ENCODE data around the gene FOSL2. TPM values are rescaled to one million over a fixed set of nuclear protein-coding genes. Genes with fewer than 3 reads are reported as not detected.

FOSL2 gene
- total and polyA plus RNA-seq, 4 experiments from 2014 or later: 4.7 to 6.7 (median 5.8) TPM

DNA sequence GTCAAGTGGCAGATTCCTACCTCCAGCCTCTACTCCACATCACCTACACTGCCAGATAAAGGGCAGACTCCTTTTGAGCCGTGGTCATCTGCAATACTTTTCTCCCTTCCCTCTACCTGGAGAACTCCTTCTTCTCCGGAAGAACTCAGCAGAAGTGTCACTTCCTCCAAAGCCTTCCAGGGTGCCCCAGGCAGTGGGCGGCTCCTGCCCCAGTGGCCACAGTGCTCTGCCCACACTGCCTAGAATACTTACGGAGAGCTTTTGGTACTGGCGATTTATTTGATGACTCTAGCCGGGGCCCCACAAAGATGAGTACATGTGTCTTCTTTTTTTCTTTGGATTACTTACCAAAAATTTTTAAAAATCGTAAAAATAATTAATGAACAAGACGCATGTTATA is 39.7 kb downstream of the FOSL2 start:
- DNase-seq: no peak
- Histone ChIP-seq H3K9me3 (ENCODE audit: control insufficient read depth in 1 of 2, low read length in 2 of 2) (no peaks in the 10 kb centered on the region), H3K36me3 (ENCODE audit: insufficient read depth, low read length) (no peaks in the 10 kb centered on the region), H3K4me3 (ENCODE audit: low read length in 2 of 2) (no peak overlapping the region), H3K4me1 (ENCODE audit: insufficient read depth, low read length) (peaks cover 8% of the 10 kb centered on the region), H3K27me3 (ENCODE audit: insufficient read depth, low read length) (no peaks in the 10 kb centered on the region), H3K27ac (ENCODE audit: low read depth, low read length) (no peak overlapping the region)
- ChIA-PET CTCF (ENCODE audit: partially characterized antibody) (no interaction called here), POLR2A (ENCODE audit: partially characterized antibody) (no interaction called here)
- intact Hi-C loops (cut with micrococcal nuclease): no loop called here
- Mint-ChIP-seq H3K4me1 (peaks cover 2 to 28% (median 16%) of the 10 kb centered on the region in 4 donors), H3K4me3 (no peak overlapping the region), H3K9me3 (peaks cover 0 to 5% (median 0%) of the 10 kb centered on the region in 8 donors), H3K36me3 (no peaks in the 10 kb centered on the region), H3K27ac (peak overlapping the region in 1 of 7 donors; percentile 29), H3K27me3 (peaks cover 0 to 3% of the 10 kb centered on the region in 2 donors)

DNA sequence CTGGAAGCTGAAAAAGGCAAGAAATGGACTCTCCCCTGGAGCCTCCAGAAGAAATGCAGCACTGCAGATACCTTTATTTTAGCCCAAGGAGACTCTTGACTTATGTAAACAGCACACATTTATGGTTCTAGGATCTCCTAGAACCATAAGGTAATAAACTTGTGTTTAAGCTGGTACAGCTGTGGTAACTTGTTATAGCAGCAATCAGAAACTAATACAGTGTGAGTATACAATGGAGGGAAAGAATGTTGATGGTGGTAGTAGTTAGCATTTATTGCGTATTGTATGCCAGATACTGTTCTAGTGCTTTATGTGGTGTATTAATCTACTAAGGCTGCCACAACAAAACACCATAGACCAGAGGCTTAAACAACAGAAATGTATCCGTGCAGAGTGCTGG is 40.6 kb downstream of the FOSL2 start:
- no peaks in the 10 kb centered on the region for H3K9me3 ChIP-seq (ENCODE audit: control insufficient read depth in 1 of 2, low read length in 2 of 2)
- CTCF ChIA-PET (ENCODE audit: partially characterized antibody): no interaction called here
- POLR2A ChIA-PET (ENCODE audit: partially characterized antibody): no interaction called here
- H3K27me3 ChIP-seq (ENCODE audit: insufficient read depth, low read length): no peaks in the 10 kb centered on the region
- peaks cover 0 to 5% (median 0%) of the 10 kb centered on the region in 8 donors for H3K9me3 Mint-ChIP-seq
- intact Hi-C loops (cut with micrococcal nuclease): no loop called here
- H3K27ac ChIP-seq (ENCODE audit: low read depth, low read length): no peak overlapping the region
- H3K4me3 ChIP-seq (ENCODE audit: low read length in 2 of 2): no peak overlapping the region
- H3K27ac Mint-ChIP-seq: no peak overlapping the region
- peaks cover 2 to 28% (median 16%) of the 10 kb centered on the region in 4 donors for H3K4me1 Mint-ChIP-seq
- no peak for DNase-seq
- no peaks in the 10 kb centered on the region for H3K36me3 Mint-ChIP-seq
- peaks cover 8% of the 10 kb centered on the region for H3K4me1 ChIP-seq (ENCODE audit: insufficient read depth, low read length)
- no peaks in the 10 kb centered on the region for H3K36me3 ChIP-seq (ENCODE audit: insufficient read depth, low read length)
- H3K27me3 Mint-ChIP-seq: peaks cover 0 to 3% of the 10 kb centered on the region in 2 donors
- no peak overlapping the region for H3K4me3 Mint-ChIP-seq

DNA sequence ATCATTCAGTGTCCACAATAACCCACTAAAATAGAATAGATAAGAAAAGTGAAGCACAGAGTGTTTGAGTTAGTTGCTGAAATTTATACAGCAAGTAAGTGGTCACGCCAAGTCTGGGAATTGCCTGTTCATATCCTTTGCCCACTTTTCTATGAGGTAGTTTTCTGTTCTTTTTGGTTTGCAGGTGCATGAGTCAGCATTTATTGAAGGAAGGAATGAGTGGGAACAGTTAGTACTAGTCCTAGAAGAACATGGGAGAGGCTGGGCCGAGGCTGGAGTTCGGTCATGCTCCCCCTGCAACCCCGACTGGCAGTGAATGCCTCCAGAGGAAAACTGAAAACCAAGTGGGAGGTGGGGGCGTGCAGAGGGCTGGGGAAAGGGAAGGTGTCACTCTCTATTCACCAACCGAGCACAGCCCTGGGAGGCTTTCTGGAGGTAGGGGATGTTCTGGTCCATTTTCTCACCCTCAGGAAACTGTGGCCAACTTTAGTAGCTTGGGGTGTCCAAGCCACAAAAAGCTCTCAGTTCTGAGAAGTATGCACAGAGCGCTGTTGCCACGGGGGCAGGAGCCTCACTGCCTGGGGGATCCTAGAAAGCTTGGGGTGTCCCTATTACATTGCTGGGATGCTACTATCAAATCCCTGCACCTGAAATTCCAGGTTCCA is 41.4 kb downstream of the FOSL2 start:
- no peak overlapping the region for H3K4me3 Mint-ChIP-seq
- H3K4me3 ChIP-seq (ENCODE audit: low read length in 2 of 2): no peak overlapping the region
- H3K9me3 ChIP-seq (ENCODE audit: control insufficient read depth in 1 of 2, low read length in 2 of 2): no peaks in the 10 kb centered on the region
- H3K27ac ChIP-seq (ENCODE audit: low read depth, low read length): no peak overlapping the region
- H3K9me3 Mint-ChIP-seq: peaks cover 0 to 5% (median 0%) of the 10 kb centered on the region in 8 donors
- intact Hi-C loops (cut with micrococcal nuclease): no loop called here
- H3K4me1 Mint-ChIP-seq: peaks cover 2 to 28% (median 16%) of the 10 kb centered on the region in 4 donors
- peaks cover 0 to 3% of the 10 kb centered on the region in 2 donors for H3K27me3 Mint-ChIP-seq
- peak overlapping the region in 1 of 7 donors; percentile 7 for H3K27ac Mint-ChIP-seq
- no peak for DNase-seq
- H3K36me3 ChIP-seq (ENCODE audit: insufficient read depth, low read length): no peaks in the 10 kb centered on the region
- peaks cover 8% of the 10 kb centered on the region for H3K4me1 ChIP-seq (ENCODE audit: insufficient read depth, low read length)
- ChIA-PET CTCF (ENCODE audit: partially characterized antibody) (interaction anchor here (0.6 kb wide), 1 partner anchor 77 kb away, joined by 3 read pairs; no protein-coding TSS in a partner anchor), POLR2A (ENCODE audit: partially characterized antibody) (no interaction called here)
- no peaks in the 10 kb centered on the region for H3K36me3 Mint-ChIP-seq
- no peaks in the 10 kb centered on the region for H3K27me3 ChIP-seq (ENCODE audit: insufficient read depth, low read length)

DNA sequence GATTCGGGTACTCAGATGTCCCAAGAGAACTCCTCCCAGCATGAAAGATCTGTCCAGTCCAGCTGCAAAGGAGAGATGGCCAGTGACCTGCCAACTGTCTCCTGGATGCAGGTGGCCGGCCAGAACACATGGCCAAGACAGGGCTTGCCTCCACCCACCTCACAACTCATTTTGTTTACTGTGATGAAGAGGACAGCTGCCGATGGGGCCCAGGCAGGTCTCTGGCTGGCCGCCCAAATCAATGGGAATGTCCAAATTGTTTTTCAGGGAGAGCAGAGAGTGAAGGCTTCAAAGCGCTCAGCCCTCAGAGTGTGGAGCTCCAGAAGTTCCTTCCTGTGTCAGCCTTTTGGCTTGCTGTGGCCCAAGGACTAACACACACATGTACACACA is 41.9 kb downstream of the FOSL2 start:
- intact Hi-C loops (cut with micrococcal nuclease): no loop called here
- H3K4me1 Mint-ChIP-seq: peaks cover 2 to 26% (median 14%) of the 10 kb centered on the region in 4 donors
- H3K27ac Mint-ChIP-seq: peak overlapping the region in 1 of 7 donors; percentile 19
- H3K27me3 Mint-ChIP-seq: peaks cover 0 to 3% of the 10 kb centered on the region in 2 donors
- ChIA-PET POLR2A (ENCODE audit: partially characterized antibody) (no interaction called here), CTCF (ENCODE audit: partially characterized antibody) (interaction anchor here (0.6 to 1.5 kb wide), 2 partner anchors 18 to 77 kb away, joined by 3 read pairs; no protein-coding TSS in a partner anchor)
- Histone ChIP-seq H3K9me3 (ENCODE audit: control insufficient read depth in 1 of 2, low read length in 2 of 2) (no peaks in the 10 kb centered on the region), H3K4me3 (ENCODE audit: low read length in 2 of 2) (no peak overlapping the region), H3K27me3 (ENCODE audit: insufficient read depth, low read length) (no peaks in the 10 kb centered on the region), H3K27ac (ENCODE audit: low read depth, low read length) (no peak overlapping the region), H3K4me1 (ENCODE audit: insufficient read depth, low read length) (peaks cover 8% of the 10 kb centered on the region), H3K36me3 (ENCODE audit: insufficient read depth, low read length) (no peaks in the 10 kb centered on the region)
- no peak overlapping the region for H3K4me3 Mint-ChIP-seq
- H3K9me3 Mint-ChIP-seq: peaks cover 0 to 5% (median 0%) of the 10 kb centered on the region in 8 donors
- no peak for DNase-seq
- no peaks in the 10 kb centered on the region for H3K36me3 Mint-ChIP-seq

DNA sequence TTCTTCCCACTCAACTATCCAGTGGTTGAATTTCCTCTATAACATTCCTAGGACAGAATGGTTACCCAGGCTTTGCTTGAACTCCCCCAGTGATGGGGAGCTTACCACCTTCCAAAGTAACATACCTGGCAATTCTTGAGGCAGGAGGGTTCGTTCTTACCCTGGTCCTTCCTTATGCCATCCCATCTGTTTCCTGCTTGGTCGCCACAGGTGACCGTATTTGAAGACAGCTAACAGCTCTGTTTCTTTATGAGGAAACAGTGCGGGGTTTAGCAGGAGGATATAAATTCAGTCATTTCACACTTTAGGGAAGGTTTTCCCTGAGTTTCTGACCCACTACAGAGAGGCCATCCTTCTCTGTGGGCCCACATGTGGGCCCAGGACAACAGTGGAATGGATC is 42.6 kb downstream of the FOSL2 start:
- peaks cover 2 to 24% (median 10%) of the 10 kb centered on the region in 4 donors for H3K4me1 Mint-ChIP-seq
- no peak overlapping the region for H3K4me3 ChIP-seq (ENCODE audit: low read length in 2 of 2)
- H3K27me3 ChIP-seq (ENCODE audit: insufficient read depth, low read length): no peaks in the 10 kb centered on the region
- H3K4me3 Mint-ChIP-seq: no peak overlapping the region
- H3K4me1 ChIP-seq (ENCODE audit: insufficient read depth, low read length): peaks cover 8% of the 10 kb centered on the region
- peaks cover 0 to 3% of the 10 kb centered on the region in 2 donors for H3K27me3 Mint-ChIP-seq
- no peak overlapping the region for H3K27ac Mint-ChIP-seq
- POLR2A ChIA-PET (ENCODE audit: partially characterized antibody): interaction anchor here (0.5 kb wide), 1 partner anchor 573 kb away, joined by 3 read pairs; no protein-coding TSS in a partner anchor
- H3K36me3 ChIP-seq (ENCODE audit: insufficient read depth, low read length): no peaks in the 10 kb centered on the region
- intact Hi-C loops (cut with micrococcal nuclease): no loop called here
- no peaks in the 10 kb centered on the region for H3K36me3 Mint-ChIP-seq
- no peak for DNase-seq
- no peaks in the 10 kb centered on the region for H3K9me3 ChIP-seq (ENCODE audit: control insufficient read depth in 1 of 2, low read length in 2 of 2)
- CTCF ChIA-PET (ENCODE audit: partially characterized antibody): interaction anchor here (1.5 kb wide), 1 partner anchor 17 kb away, joined by 3 read pairs; no protein-coding TSS in a partner anchor
- H3K27ac ChIP-seq (ENCODE audit: low read depth, low read length): no peak overlapping the region
- peaks cover 0 to 5% (median 0%) of the 10 kb centered on the region in 8 donors for H3K9me3 Mint-ChIP-seq

DNA sequence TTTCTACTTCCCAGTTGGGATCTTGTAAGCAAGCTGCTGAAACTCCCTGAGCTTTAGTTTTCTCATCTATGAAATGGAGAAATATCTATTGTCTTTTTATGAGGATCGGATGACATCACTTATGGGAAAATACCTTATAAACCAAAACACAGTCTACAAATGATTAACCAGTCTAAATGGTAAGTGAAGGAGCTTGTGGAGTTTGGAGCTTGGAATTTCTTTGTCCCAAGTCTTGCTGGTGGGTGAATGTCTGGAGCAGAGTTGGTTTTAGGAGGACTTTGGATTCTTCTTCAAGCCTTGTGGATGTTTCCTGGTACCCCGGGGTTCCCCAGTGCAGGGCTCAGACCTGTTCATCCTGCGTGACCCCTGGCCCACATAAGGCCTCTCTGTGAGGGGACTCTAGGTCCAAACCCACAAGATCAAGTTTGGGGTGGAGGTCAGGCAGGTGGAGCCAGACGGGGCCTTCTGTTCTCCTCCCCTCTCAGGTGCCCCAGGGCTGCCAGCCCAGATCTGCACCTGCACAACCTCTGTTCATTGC is 43.2 kb downstream of the FOSL2 start:
- Histone ChIP-seq H3K4me1 (ENCODE audit: insufficient read depth, low read length) (peaks cover 4% of the 10 kb centered on the region), H3K27me3 (ENCODE audit: insufficient read depth, low read length) (no peaks in the 10 kb centered on the region), H3K36me3 (ENCODE audit: insufficient read depth, low read length) (no peaks in the 10 kb centered on the region), H3K9me3 (ENCODE audit: control insufficient read depth in 1 of 2, low read length in 2 of 2) (no peaks in the 10 kb centered on the region), H3K4me3 (ENCODE audit: low read length in 2 of 2) (no peak overlapping the region), H3K27ac (ENCODE audit: low read depth, low read length) (no peak overlapping the region)
- no peak for DNase-seq
- Mint-ChIP-seq H3K36me3 (no peaks in the 10 kb centered on the region), H3K4me1 (peaks cover 2 to 18% (median 7%) of the 10 kb centered on the region in 4 donors), H3K27me3 (peaks cover 0 to 3% of the 10 kb centered on the region in 2 donors), H3K27ac (peak overlapping the region in 1 of 7 donors; percentile 17), H3K9me3 (peaks cover 0 to 5% (median 0%) of the 10 kb centered on the region in 8 donors), H3K4me3 (no peak overlapping the region)
- POLR2A ChIA-PET (ENCODE audit: partially characterized antibody): interaction anchor here (0.5 kb wide), 1 partner anchor 574 kb away, joined by 3 read pairs; no protein-coding TSS in a partner anchor
- CTCF ChIA-PET (ENCODE audit: partially characterized antibody): interaction anchor here (1.5 kb wide), 1 partner anchor 17 kb away, joined by 3 read pairs; no protein-coding TSS in a partner anchor
- intact Hi-C loops (cut with micrococcal nuclease): no loop called here

DNA sequence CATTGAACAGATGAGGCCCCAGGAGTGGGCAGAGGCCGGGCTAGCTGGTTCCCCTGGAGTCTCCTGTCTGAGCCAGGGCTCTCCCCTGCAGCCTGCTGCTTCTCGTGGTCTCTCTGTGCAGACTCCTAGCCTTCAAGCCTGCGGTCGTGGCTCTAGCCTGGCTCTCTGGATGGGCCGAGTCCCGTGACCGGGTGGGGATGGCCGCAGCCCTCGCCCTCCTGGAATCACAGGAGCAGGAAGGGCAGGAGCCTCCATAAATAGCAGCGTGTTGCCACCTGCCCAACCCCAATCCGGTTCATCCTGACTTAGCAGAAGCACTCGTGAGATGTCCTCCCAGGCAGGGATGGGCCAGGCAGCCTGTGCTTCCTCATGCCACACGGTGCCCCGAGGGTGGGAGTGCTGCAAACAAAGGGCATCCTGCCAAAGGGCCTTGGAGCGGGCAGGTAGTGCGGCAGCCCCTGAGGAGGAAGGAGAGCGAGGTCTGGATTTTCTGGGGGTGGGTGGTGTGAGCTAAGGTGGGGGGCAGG is 43.9 kb downstream of the FOSL2 start:
- peaks cover 0 to 11% (median 5%) of the 10 kb centered on the region in 4 donors for H3K4me1 Mint-ChIP-seq
- intact Hi-C loops (cut with micrococcal nuclease): no loop called here
- POLR2A ChIA-PET (ENCODE audit: partially characterized antibody): no interaction called here

More for the DNA sequence above, 43.9 kb downstream of the FOSL2 start:
- CTCF ChIA-PET (ENCODE audit: partially characterized antibody): no interaction called here
- H3K9me3 Mint-ChIP-seq: peaks cover 0 to 5% (median under 1%) of the 10 kb centered on the region in 8 donors
- peaks cover 0 to 3% of the 10 kb centered on the region in 2 donors for H3K27me3 Mint-ChIP-seq
- no peak for DNase-seq
- no peaks in the 10 kb centered on the region for H3K36me3 ChIP-seq (ENCODE audit: insufficient read depth, low read length)
- no peak overlapping the region for H3K4me3 Mint-ChIP-seq
- H3K9me3 ChIP-seq (ENCODE audit: control insufficient read depth in 1 of 2, low read length in 2 of 2): no peaks in the 10 kb centered on the region
- H3K27ac ChIP-seq (ENCODE audit: low read depth, low read length): no peak overlapping the region
- no peak overlapping the region for H3K4me3 ChIP-seq (ENCODE audit: low read length in 2 of 2)
- no peaks in the 10 kb centered on the region for H3K4me1 ChIP-seq (ENCODE audit: insufficient read depth, low read length)
- H3K27me3 ChIP-seq (ENCODE audit: insufficient read depth, low read length): no peaks in the 10 kb centered on the region
- peak overlapping the region in 1 of 7 donors; percentile 41 for H3K27ac Mint-ChIP-seq
- no peaks in the 10 kb centered on the region for H3K36me3 Mint-ChIP-seq

All from CD4-positive, alpha-beta memory T cell (primary cell).